GM12878 (cell line): ENCODE results near the gene HTD2. TPM values are rescaled to one million over a fixed set of nuclear protein-coding genes. Genes with fewer than 3 reads are reported as not detected.

Source experiments
- ATAC-seq: fragments of 200-7000 bp; cut with Tn5 transposase; 3 replicates; pipeline ENCODE4 v1.9.1; 2020; ENCODE audit warnings: mild to moderate bottlenecking, moderate library complexity
- BruUV-seq: library from RNA; stranded (reverse); fragments of 400-500 nt; replicated peaks from 2 replicates; lab custom pipeline; 2021; lab: Mats Ljungman, UMichigan
- CTCF ChIA-PET: fragments of 300-600 bp; sonication (Branson Sonifier 250); formaldehyde crosslinking; extraction: SDS; loops from one replicate; lab custom pipeline; 2021; ENCODE audit warnings: inconsistent platforms; lab: Yijun Ruan, JAX
- POLR2A ChIA-PET: fragments of 350-600 bp; formaldehyde crosslinking; extraction: SDS; loops from one replicate; lab custom pipeline; 2021; ENCODE audit warnings: inconsistent platforms; lab: Charles Lee
- RAD21 ChIA-PET: fragments of 300-600 bp; sonication (Branson Sonifier 250); formaldehyde crosslinking; loops from one replicate; lab custom pipeline; 2023; ENCODE audit warnings: antibody characterized with exemption; ENCODE audit not compliant: unreplicated experiment; lab: Charles Lee
- SMC1A ChIA-PET: fragments of 300-600 bp; sonication (Branson Sonifier 250); formaldehyde crosslinking; loops from one replicate; lab custom pipeline; 2023; ENCODE audit not compliant: unreplicated experiment, uncharacterized antibody; lab: Charles Lee
- DNase-seq: peaks from one replicate; pipeline ENCODE4 v3.0.0-alpha.2; 2011; ENCODE audit warnings: low read depth, low spot score
- FAIRE-seq: peaks from 3 replicates; lab custom pipeline; 2011; peaks lifted over from hg19 to GRCh38; lab: Jason Lieb, UNC
- H2AFZ ChIP-seq: 2 replicates; pipeline ENCODE4 v1.6.0; 2011; ENCODE audit warnings: low read depth, low read length, control low read depth; ENCODE audit not compliant: control insufficient read depth
- H3K27ac ChIP-seq: 2 replicates; pipeline ENCODE4 v1.5.1; 2011; ENCODE audit warnings: control low read depth; ENCODE audit not compliant: control insufficient read depth, insufficient read depth
- H3K27me3 ChIP-seq, 2 experiments: replicated peaks in 1 of 2; 2 replicates each; pipeline versions ENCODE4 v1.6.0 to v1.6.1; 2011; ENCODE audit warnings: low read length in 1 of 2; ENCODE audit not compliant: control insufficient read depth in 2 of 2, insufficient read depth in 2 of 2
- H3K36me3 ChIP-seq, 2 experiments: 2 replicates each; pipeline ENCODE4 v1.5.1; 2011; ENCODE audit warnings: low read length in 1 of 2; ENCODE audit not compliant: control insufficient read depth in 2 of 2, insufficient read depth in 2 of 2
- H3K4me1 ChIP-seq: 2 replicates; pipeline ENCODE4 v1.6.1; 2011; ENCODE audit warnings: mild to moderate bottlenecking, low read length, moderate library complexity, mixed read lengths; ENCODE audit not compliant: control insufficient read depth, insufficient read depth
- H3K4me2 ChIP-seq: 2 replicates; pipeline ENCODE4 v1.6.0; 2011; ENCODE audit warnings: control low read depth; ENCODE audit not compliant: control insufficient read depth, insufficient read depth
- H3K4me3 ChIP-seq: fragments of 200-600 bp; sonication (generic); 2 replicates; pipeline ENCODE4 v1.5.1; 2016
- H3K79me2 ChIP-seq: 2 replicates; pipeline ENCODE4 v1.6.0; 2011; ENCODE audit warnings: low read length; ENCODE audit not compliant: control insufficient read depth, insufficient read depth
- H3K9ac ChIP-seq: 2 replicates; pipeline ENCODE4 v1.8.0; 2011; ENCODE audit warnings: low read length, control low read depth, mixed read lengths; ENCODE audit not compliant: control insufficient read depth, insufficient read depth
- H3K9me3 ChIP-seq: replicated peaks from 3 replicates; pipeline ENCODE4 v1.5.1; 2011; ENCODE audit warnings: mild to moderate bottlenecking, low read length; ENCODE audit not compliant: control insufficient read depth, insufficient read depth
- H4K20me1 ChIP-seq: 2 replicates; pipeline ENCODE4 v1.6.0; 2011; ENCODE audit not compliant: control insufficient read depth, insufficient read depth
- CHD1 ChIP-seq: IDR thresholded peaks from 2 replicates; pipeline ENCODE4 v1.6.1; 2012; ENCODE audit warnings: low read depth, low read length, improper control_type of control experiment
- CHD2 ChIP-seq: IDR thresholded peaks from 2 replicates; pipeline ENCODE4 v1.6.1; 2011; ENCODE audit warnings: low read depth, low read length, improper control_type of control experiment, borderline replicate concordance
- MEF2B ChIP-seq: fragments of 450-650 bp; IDR thresholded peaks from 2 replicates; pipeline ENCODE4 v1.6.1; 2018; ENCODE audit warnings: mild to moderate bottlenecking, moderate library complexity; ENCODE audit not compliant: partially characterized antibody, poor library complexity, severe bottlenecking
- NR2C2 ChIP-seq: IDR thresholded peaks from 2 replicates; pipeline ENCODE4 v1.6.1; 2011; ENCODE audit warnings: borderline replicate concordance, low read depth; ENCODE audit not compliant: control insufficient read depth, insufficient read length
- RFX5 ChIP-seq: IDR thresholded peaks from 2 replicates; pipeline ENCODE4 v1.6.1; 2011; ENCODE audit warnings: low read depth, low read length, improper control_type of control experiment
- SMARCA5 ChIP-seq: fragments of 450-650 bp; IDR thresholded peaks from 2 replicates; pipeline ENCODE4 v1.6.1; 2017; ENCODE audit warnings: mild to moderate bottlenecking
- TAF1 ChIP-seq: IDR thresholded peaks from 2 replicates; pipeline ENCODE4 v1.6.1; 2011; ENCODE audit warnings: mild to moderate bottlenecking, low read depth, low read length, borderline replicate concordance
- WGBS: methylation state at CpG from one replicate; pipeline ENCODE4 v1.1.6; 2016; ENCODE audit warnings: low lambda C conversion rate; ENCODE audit not compliant: insufficient replicate concordance, insufficient coverage; ENCODE audit errors: missing lambda C conversion rate; 5-methylcytosine and 5-hydroxymethylcytosine counted together
- in situ Hi-C: fragments of 300-500 bp; cut with MboI; formaldehyde crosslinking; loops from 9 replicates; pipeline ENCODE4 v1.14.3; 2018; ENCODE audit warnings: mixed read lengths
- intact Hi-C: fragments of 100-400 bp; cut with micrococcal nuclease; formaldehyde crosslinking; loops from one replicate; pipeline ENCODE4 v1.14.2; 2022; ENCODE audit not compliant: unreplicated experiment
- polyA plus RNA-seq, 11 experiments: library from polyadenylated mRNA; depleted of rRNA in 4 of 11; unstranded in 6 of 11; stranded (reverse) in 5 of 11; fragments of >200 nt; fragmentation: Nextera tagmentation in 4 of 11; fragmentation: Illumina TruSeq in 1 of 11; extraction: Ambion mirVana in 4 of 11; extraction: Trizol in 1 of 11; gene quantifications; 1 replicate in 1 of 11; 2 replicates in 10 of 11; pipeline versions ENCODE4 v1.2.1 to v1.2.3, GENCODE V29; 2011 to 2016; ENCODE audit warnings: inconsistent platforms in 2 of 11, missing spikeins in 2 of 11, low read depth in 1 of 11
- total RNA-seq, 4 experiments: library from RNA; depleted of rRNA in 3 of 4; stranded (reverse); fragments of >200 nt in 3 of 4; fragmentation: Illumina TruSeq in 1 of 4; extraction: Trizol in 1 of 4; gene quantifications; 2 replicates each; pipeline versions ENCODE4 v1.2.1 to v1.2.3, GENCODE V29; 2013 to 2021
- TF ChIP-seq, protein P1 (sequence below): fragments of 450-650 bp; IDR thresholded peaks from 2 replicates; pipeline ENCODE4 v1.6.1; 2017; ENCODE audit warnings: mild to moderate bottlenecking
- TF ChIP-seq, protein P2 (sequence below): fragments of 450-650 bp; IDR thresholded peaks from 2 replicates; pipeline ENCODE4 v1.6.1; 2017; ENCODE audit warnings: mild to moderate bottlenecking, moderate library complexity

The HTD2 gene
- total and polyA plus RNA-seq, 10 of the 15 experiments (the other 5 are each of a cell fraction or from before 2014, with no cell fraction given), result 5.9 to 24.7 (median 9.5) TPM

DNA sequence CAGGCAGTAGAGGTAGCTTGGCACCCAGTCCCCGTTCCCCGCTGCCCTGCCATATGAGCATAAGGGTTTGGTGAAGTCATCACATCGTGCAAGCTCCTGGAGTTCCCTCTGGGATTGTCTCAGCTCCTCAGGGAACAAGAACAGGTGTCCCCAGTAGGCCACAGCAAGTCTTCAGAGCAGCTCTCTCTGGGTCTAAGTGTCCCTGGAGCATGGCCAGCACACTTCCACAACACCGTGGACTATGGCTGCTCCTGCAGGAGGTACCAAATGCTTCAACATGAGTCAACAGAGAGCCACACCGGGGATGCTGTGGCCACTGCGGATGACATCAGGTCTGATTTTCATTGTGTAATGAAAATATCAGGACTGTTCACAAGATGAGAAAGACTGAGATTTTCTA is 45.6 kb upstream of the HTD2 start:
- in situ Hi-C loops, result no loop called here
- Histone ChIP-seq H3K36me3 (peaks cover 0 to 12% of the 10 kb centered on the region in 2 experiments; a peak in 2 of 4 replicates), H3K4me3 (no peak overlapping the region), H3K4me1 (no peaks in the 10 kb centered on the region), H3K27me3 (no peaks in the 10 kb centered on the region), H2AFZ (no peak overlapping the region), H4K20me1 (no peaks in the 10 kb centered on the region), H3K4me2 (no peak overlapping the region), H3K9ac (no peak overlapping the region), H3K79me2 (no peaks in the 10 kb centered on the region), H3K9me3 (no peaks in the 10 kb centered on the region), H3K27ac (no peak overlapping the region)
- ATAC-seq (no peak), DNase-seq (no peak), FAIRE-seq (no peak)
- 85% methylated on average over 6 of the region's 6 CpGs for WGBS
- intact Hi-C loops, result no loop called here
- POLR2A ChIA-PET, result no interaction called here
- CTCF ChIA-PET, result interaction anchor here (0.7 to 0.9 kb wide), 2 partner anchors 10 to 83 kb away, joined by 3 read pairs; no protein-coding TSS in a partner anchor
- no peak for TF ChIP-seq CHD2
- no peak for TF ChIP-seq CHD1
- no TSS peak for BruUV-seq
- RAD21 ChIA-PET, result interaction anchor here (0.7 to 1.4 kb wide), 3 partner anchors 21 to 64 kb away, joined by 3 read pairs; no protein-coding TSS in a partner anchor
- SMC1A ChIA-PET, result interaction anchor here (1.0 to 1.5 kb wide), 3 partner anchors 10 to 43 kb away, joined by 3 to 8 read pairs (median 5); no protein-coding TSS in a partner anchor

DNA sequence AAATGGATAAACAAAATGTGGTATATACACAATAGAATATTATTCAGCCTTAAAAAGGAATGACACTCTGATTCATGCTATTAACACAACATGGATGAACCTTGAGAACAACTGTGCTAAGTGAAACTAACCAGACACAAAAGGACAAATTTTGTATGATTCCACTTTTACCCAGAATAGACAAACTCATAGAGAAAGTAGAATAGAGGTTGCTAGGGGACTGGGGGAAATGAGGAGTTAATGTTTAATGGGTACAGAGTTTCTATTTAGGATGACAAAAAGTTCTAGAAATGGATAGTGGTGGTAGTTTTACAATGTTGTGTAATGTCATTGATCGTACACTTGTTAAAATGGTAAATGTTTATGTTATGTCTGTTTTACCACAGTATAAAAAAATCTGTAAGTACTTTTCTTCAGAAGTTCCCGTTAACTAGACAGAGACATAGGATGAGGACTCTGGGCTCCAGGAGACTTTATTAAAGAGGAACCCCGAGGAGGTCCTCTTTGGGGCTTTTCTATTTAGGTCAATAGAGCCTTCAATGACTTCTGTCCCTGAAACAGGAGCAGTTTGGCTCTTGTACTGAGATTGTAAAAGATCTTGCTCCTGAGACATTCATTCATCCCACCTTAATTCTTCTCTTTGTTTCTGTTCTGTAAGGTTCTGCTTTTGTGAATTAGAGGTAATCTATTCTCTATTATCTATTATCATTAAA is 44.2 kb upstream of the HTD2 start:
- ChIA-PET CTCF (interaction anchor here (1.6 kb wide), 1 partner anchor 44 kb away, joined by 7 read pairs; the partner anchor contains the start of genes HTD2 and RPP14), RAD21 (interaction anchor here (1.2 kb wide), 1 partner anchor 29 kb away, joined by 3 read pairs; no protein-coding TSS in a partner anchor), POLR2A (no interaction called here), SMC1A (interaction anchor here (0.7 to 1.4 kb wide), 3 partner anchors 23 to 75 kb away, joined by 3 to 4 read pairs (median 3); no protein-coding TSS in a partner anchor)
- Histone ChIP-seq H3K36me3 (peaks cover 0 to 12% of the 10 kb centered on the region in 2 experiments; a peak in 2 of 4 replicates), H3K4me1 (no peaks in the 10 kb centered on the region), H3K9ac (no peak overlapping the region), H3K4me2 (no peak overlapping the region), H3K27ac (no peak overlapping the region), H3K9me3 (no peaks in the 10 kb centered on the region), H3K4me3 (no peak overlapping the region), H3K79me2 (no peaks in the 10 kb centered on the region), H3K27me3 (no peaks in the 10 kb centered on the region), H2AFZ (no peak overlapping the region), H4K20me1 (no peaks in the 10 kb centered on the region)
- DNase-seq (no peak), ATAC-seq (peak; percentile 90), FAIRE-seq (no peak)
- 52% methylated on average over 3 of the region's 3 CpGs for WGBS
- in situ Hi-C loops (no loop called here), intact Hi-C loops (no loop called here)
- no TSS peak for BruUV-seq
- TF ChIP-seq NR2C2 (no peak), MEF2B (peak; percentile 18), TAF1 (no peak), SMARCA5 (no peak), RFX5 (no peak)
- TF ChIP-seq, protein P1, sequence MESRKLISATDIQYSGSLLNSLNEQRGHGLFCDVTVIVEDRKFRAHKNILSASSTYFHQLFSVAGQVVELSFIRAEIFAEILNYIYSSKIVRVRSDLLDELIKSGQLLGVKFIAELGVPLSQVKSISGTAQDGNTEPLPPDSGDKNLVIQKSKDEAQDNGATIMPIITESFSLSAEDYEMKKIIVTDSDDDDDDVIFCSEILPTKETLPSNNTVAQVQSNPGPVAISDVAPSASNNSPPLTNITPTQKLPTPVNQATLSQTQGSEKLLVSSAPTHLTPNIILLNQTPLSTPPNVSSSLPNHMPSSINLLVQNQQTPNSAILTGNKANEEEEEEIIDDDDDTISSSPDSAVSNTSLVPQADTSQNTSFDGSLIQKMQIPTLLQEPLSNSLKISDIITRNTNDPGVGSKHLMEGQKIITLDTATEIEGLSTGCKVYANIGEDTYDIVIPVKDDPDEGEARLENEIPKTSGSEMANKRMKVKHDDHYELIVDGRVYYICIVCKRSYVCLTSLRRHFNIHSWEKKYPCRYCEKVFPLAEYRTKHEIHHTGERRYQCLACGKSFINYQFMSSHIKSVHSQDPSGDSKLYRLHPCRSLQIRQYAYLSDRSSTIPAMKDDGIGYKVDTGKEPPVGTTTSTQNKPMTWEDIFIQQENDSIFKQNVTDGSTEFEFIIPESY, result no peak
- TF ChIP-seq, protein P2, sequence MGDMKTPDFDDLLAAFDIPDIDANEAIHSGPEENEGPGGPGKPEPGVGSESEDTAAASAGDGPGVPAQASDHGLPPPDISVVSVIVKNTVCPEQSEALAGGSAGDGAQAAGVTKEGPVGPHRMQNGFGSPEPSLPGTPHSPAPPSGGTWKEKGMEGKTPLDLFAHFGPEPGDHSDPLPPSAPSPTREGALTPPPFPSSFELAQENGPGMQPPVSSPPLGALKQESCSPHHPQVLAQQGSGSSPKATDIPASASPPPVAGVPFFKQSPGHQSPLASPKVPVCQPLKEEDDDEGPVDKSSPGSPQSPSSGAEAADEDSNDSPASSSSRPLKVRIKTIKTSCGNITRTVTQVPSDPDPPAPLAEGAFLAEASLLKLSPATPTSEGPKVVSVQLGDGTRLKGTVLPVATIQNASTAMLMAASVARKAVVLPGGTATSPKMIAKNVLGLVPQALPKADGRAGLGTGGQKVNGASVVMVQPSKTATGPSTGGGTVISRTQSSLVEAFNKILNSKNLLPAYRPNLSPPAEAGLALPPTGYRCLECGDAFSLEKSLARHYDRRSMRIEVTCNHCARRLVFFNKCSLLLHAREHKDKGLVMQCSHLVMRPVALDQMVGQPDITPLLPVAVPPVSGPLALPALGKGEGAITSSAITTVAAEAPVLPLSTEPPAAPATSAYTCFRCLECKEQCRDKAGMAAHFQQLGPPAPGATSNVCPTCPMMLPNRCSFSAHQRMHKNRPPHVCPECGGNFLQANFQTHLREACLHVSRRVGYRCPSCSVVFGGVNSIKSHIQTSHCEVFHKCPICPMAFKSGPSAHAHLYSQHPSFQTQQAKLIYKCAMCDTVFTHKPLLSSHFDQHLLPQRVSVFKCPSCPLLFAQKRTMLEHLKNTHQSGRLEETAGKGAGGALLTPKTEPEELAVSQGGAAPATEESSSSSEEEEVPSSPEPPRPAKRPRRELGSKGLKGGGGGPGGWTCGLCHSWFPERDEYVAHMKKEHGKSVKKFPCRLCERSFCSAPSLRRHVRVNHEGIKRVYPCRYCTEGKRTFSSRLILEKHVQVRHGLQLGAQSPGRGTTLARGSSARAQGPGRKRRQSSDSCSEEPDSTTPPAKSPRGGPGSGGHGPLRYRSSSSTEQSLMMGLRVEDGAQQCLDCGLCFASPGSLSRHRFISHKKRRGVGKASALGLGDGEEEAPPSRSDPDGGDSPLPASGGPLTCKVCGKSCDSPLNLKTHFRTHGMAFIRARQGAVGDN, result no peak
